GM18870 (cell line): ENCODE data around the gene UBTD1.
"Not testable (repeated sequence)": the region's sequence is repeated elsewhere in the genome, so short reads cannot be mapped to it uniquely, and the experiment has no call there.

Experiments
- ATAC-seq: cut with Tn5 transposase; IDR thresholded peaks from one replicate; pipeline ENCODE4 v1.9.1; 2021; ENCODE audit warnings: moderate library complexity; ENCODE audit not compliant: unreplicated experiment

Gene UBTD1

GRCh38 chr10:97560731-97561381 is 62.1 kb downstream of the UBTD1 start:
- ATAC-seq = not testable (repeated sequence)

- ATAC-seq = not testable (repeated sequence)
These were observed 62.8 kb downstream of the UBTD1 start for GRCh38 chr10:97561386-97562077.

DNA sequence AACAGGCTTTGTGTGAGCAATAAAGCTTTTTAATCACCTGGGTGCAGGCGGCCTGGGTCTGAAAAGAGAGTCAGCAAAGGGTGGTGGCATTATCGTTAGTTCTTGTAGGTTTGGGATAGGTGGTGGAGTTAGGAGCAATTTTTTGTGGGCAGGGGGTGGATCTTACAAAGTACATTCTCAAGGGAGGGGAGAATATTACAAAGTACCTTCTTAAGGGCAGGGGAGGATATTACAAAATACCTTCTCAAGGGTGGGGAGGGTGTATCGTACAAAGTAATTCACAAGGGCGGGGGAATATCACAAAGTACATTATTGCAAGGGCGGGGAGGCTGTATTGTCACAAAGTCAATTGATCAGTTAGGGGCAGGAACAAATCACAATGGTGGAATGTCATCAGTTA is 63.6 kb downstream of the UBTD1 start:
- ATAC-seq = not testable (repeated sequence)

DNA sequence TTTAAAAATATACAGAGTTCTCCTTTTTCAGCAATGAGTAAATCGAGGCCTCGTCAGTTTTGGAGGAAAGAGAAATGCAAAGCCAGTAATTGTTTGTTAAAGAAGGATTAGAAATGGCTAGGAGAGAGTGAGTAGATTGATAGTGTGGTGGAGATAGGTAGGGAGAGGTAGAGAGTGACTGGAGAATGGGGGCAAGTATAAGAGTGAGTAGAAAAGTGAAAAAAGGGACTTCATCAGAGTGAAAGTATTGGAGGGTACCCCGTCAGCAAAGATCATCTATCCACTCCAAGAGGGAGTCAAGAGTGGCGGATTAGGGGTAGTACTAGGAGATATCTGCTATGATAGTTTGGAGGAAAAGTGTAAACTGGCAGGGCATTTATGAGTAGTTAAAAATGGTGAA is 64.6 kb downstream of the UBTD1 start:
- no peak for ATAC-seq

DNA sequence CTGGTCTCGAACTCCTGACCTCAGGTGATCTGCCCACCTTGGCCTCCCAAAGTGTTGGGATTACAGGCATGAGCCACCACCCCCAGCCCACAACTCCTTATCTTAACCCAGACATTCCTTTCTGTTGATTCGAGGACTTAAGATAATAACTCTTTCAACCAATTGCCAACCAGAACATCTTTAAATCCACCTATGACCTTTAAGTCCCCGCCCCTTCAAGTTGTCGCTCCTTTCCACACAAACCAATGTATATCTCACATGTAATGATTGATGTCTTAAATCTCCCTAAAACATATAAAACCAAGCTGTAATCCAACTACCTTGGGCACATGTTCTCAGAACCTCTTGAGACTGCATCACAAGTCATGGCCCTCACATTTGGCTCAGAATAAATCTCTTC is 66.1 kb downstream of the UBTD1 start:
- no peak for ATAC-seq

DNA sequence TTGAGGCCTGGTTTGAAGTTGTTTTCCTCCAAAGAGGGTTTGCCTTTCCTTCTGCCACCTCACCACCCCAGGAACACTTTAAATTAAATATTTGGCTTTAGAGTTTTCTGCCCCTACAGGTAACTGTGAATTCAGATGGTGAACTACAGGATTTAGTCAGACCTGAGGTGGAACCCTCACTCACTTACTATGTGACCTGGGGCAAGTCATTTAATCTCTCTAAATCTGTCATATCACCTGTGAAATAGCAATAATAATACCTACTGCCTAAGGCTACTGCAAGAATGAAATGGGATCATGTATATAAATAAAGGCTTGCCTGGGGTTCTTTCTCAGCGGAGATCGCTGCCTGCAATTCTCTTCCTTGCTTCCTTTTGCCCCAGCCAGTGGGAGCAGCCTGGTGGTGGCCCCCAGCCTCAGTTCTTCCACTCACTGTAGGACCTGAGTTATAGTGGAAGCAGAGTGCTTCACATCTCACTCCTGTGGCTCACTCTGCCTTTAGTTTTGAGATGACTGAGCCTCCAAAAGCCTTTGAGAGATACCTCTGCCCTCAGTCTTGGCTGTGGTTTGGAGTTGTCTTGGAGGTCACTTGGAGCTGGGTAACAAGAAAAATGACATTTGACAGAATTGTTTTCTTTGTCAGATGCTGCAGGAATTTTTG is 67.7 kb downstream of the UBTD1 start:
- ATAC-seq = no peak

DNA sequence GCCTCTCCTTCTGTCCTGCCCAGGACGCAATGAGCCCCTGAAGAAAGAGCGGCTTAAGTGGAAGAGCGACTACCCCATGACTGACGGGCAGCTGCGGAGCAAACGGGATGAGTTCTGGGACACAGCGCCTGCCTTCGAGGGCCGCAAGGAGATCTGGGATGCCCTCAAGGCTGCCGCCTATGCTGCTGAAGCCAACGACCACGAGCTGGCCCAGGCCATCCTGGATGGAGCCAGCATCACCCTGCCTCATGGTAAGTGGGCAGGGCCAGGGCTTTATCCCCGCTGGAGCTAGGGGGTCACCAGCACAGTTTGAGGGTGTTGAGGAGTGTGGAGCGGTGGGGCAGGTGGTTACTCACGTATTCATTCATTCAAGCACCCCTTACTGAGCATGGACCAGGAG is 69.2 kb downstream of the UBTD1 start:
- no peak for ATAC-seq

- no peak for ATAC-seq
These were observed 71.5 kb downstream of the UBTD1 start for GRCh38 chr10:97570146-97570788.

DNA sequence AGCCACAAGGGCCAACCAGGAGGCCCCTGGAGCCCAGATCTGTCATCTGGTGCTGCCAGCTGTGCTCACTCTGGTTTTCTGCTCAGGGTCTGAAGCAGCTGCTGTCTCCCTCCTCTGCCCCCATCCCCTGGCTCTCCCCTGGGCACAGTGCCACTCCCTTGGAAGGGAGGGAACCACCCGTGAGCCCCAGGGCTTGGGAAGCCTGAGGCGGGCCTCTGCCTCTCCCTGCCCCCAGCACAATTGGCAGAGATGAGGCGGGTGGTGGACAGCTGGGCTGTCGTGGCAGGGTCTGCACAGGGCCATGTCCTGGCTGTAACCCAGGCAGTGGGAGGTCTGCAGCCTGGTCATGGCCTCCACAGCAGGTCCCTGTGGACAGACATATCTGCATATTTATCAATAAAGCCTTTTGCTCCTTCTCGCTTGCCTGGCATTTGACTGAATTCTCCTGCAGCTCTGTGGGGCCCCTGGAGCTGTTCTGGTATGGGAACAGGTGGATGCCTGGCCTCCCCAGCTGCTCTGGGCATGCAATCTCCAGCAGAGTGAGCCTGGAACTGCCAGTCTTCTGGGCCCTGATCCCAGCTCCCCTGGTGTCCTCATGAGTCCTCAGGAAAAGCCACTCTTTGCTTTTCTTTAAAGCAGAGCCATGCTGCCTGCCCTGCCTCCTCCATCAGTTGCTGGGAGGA is 72.2 kb downstream of the UBTD1 start:
- no peak for ATAC-seq

- ATAC-seq = no peak
These were observed 72.9 kb downstream of the UBTD1 start for GRCh38 chr10:97571622-97572021.

DNA sequence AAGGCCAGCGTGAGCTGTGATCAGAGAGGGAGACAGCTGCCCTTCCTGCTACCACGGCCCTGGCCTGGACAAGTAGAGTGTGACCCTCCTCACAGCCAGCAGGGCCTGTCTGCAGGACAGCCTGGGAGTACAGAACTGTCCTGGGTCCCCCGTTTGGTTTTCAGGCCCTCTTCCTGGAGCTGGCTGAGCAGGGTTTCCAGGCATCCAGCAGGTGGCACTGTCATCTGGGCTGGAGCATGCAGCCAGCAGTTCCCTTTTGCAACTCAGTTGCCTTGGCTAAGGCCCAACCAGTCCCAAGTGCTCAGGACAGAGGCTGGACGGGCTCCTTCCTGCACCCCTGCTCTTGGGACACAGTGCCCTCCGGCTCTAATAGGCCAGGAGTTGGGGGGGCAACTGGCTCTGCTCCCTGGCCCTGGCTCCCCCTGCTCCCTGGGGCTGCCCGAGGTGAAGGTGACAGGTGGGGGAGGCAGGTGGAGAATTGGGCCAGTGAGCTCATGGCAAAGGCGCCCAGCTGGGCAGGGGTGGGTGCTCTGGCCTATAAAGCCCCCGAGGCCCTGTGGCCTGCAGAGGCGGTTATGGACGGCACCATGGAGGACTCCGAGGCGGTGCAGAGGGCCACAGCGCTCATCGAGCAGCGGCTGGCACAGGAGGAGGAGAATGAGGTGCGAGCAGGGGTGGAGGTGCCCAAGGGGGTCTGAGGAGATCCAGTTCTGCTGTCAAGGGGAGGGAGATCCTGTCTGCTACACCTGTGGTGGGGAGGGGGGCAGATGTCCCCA is 73.7 kb downstream of the UBTD1 start, which contains the start of gene ANKRD2:
Gene ANKRD2, plus strand, starts transcription at position 566 of the 776 bp plus-strand sequence. Its CDS starts 10 bp downstream, at position 576.
- no peak for ATAC-seq

GRCh38 chr10:97573021-97573420 is 74.3 kb downstream of the UBTD1 start:
- ATAC-seq = no peak

- ATAC-seq = no peak
These were observed 74.9 kb downstream of the UBTD1 start for GRCh38 chr10:97573672-97574071.

DNA sequence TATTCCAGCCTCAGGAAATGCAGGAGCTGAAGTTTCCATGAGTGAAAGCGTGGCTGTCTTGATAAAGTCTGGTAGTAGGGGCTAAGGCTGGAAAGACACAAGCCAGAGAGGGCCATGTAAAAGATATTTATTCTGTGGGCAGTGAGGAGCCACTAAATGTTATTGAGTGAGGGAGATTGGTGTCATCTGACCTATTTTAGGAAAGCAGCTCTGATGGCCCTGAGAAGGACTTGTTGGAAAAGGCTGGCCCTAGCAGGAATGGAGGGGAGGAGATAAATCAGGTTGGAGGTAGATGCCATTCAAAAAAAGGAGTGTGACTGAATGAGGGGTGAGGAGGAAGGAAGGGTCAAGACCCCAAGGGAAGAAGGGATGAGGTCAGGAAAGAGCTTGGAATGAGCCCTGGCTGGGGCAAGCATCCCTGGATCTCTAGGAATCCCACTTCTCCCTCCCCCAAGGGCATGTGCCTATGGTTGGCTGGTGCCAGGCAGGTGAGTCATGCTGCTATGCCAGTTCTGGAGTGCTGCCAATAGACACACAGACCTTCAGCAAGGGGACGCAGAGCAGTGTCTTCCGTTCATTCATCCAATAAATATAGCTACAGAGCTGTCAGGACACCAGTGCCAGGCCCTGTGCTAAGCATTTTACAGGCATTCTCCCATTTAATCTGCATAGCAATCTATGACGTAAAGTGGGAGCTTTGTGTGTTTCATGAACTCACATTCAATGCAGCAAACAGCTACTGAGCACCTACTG is 75.8 kb downstream of the UBTD1 start:
- ATAC-seq = no peak

- no peak for ATAC-seq
These were observed 76.5 kb downstream of the UBTD1 start for GRCh38 chr10:97575127-97575668.

DNA sequence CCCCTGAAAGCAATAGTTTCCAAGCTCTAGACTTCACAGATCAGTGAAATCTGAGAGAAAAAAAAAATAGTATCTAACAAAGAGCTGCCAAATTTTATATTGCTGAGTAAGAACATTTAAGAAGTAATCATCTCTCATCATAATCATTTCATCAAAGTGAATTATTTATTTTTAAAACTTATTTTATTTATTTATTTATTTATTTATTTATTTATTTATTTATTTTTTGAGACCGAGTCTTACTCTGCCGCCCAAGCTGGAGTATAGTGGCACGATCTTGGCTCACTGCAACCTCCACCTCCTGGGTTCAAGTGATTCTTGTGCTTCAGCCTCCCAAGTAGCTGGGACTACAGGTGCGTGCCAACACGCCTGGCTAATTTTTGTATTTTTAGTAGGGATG is 77.8 kb downstream of the UBTD1 start:
- not testable (repeated sequence) for ATAC-seq

DNA sequence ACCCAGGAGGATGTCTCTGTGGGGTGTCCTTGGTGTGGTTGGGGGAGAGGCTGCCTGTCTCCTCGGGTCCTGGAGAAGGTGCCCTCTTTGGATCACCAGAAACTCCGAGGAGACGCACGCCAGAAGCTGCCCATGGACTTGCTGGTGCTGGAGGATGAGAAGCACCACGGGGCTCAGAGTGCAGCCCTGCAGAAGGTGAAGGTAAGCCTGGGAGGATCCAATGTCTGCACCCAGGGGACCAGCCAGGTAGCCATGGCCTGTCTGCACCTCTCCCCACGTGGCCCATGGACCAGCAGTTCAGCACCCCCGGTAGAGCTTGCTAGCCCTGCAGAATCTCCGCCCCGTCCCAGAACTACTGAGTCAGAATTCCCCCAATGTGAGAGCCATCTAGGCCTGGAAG is 79.0 kb downstream of the UBTD1 start:
- ATAC-seq = no peak

GRCh38 chr10:97578171-97578844 is 79.6 kb downstream of the UBTD1 start:
- ATAC-seq = no peak
